Muscle layer of colon (tissue), 2 donors: ENCODE data around the gene ALG12.

Source experiments
- H3K27ac ChIP-seq: one replicate; pipeline ENCODE4 v1.7.0; 2013; ENCODE audit warnings: low read depth, mild to moderate bottlenecking, low read length, moderate library complexity
- H3K27me3 ChIP-seq, 2 donors: one replicate each; pipeline ENCODE4 v1.7.0; 2013; ENCODE audit warnings: low read length in 2 of 2, mild to moderate bottlenecking in 2 of 2; ENCODE audit not compliant: insufficient read depth in 2 of 2, control insufficient read depth in 1 of 2
- H3K36me3 ChIP-seq: one replicate; pipeline ENCODE4 v1.7.0; 2013; ENCODE audit warnings: mild to moderate bottlenecking, low read length; ENCODE audit not compliant: insufficient read depth
- H3K4me1 ChIP-seq: one replicate; pipeline ENCODE4 v1.7.0; 2013; ENCODE audit warnings: mild to moderate bottlenecking, low read length; ENCODE audit not compliant: insufficient read depth
- H3K4me3 ChIP-seq, 2 donors: one replicate each; pipeline ENCODE4 v1.7.0; 2013; ENCODE audit warnings: low read length in 2 of 2, low read depth in 1 of 2, mild to moderate bottlenecking in 1 of 2, moderate library complexity in 1 of 2
- H3K9ac ChIP-seq: one replicate; pipeline ENCODE4 v1.7.0; 2013; ENCODE audit warnings: low read length
- H3K9me3 ChIP-seq: one replicate; pipeline ENCODE4 v1.7.0; 2013; ENCODE audit warnings: mild to moderate bottlenecking, low read length
- donor health status: abdominal sarcoma.
- donor health status: Adenocarcinoma of cecum.

Gene ALG12

DNA sequence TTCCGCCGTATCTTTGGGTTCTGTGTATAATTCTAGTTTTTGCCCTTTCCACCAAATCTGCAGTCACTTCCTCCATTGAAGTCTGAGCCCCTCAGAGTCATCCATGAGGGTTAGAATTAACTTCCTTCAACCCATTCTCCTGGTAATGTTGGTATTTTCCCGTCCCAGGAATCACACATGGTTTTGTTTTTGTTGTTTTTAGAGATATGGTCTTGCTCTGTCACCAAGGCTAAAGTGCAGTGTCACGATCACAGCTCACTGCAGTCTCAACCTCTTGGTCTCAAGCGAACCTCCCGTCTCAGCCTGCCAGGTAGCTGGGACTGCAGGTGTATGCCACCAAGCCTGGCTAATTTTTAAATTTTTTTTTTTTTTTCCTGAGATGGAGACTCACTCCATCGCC, 45.9 kb downstream of the ALG12 start:
- H3K9ac ChIP-seq = no peak overlapping the region
- H3K4me3 ChIP-seq = no peak overlapping the region
- peaks cover 8% of the 10 kb centered on the region for H3K9me3 ChIP-seq
- no peaks in the 10 kb centered on the region for H3K27me3 ChIP-seq
- H3K4me1 ChIP-seq = no peaks in the 10 kb centered on the region
- H3K27ac ChIP-seq = no peak overlapping the region
- H3K36me3 ChIP-seq = no peaks in the 10 kb centered on the region

DNA sequence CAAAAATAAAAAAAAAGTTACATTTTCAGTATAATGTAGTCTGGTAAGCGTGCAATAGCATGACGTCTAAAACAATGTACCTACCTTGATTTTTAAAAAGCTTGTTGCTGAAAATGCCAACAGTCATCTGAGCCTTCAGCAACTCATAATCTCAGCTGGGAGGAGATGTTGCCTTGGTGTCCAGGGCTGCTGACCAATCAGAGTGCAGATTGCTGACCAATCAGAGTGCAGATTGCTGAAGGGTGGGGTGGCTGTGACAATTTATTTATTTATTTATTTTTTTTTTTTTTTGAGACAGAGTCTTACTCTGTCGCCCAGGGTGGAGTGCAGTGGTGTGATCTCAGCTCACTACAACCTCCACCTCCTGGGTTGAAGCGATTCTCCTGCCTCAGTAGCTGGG, 46.8 kb downstream of the ALG12 start:
- no peaks in the 10 kb centered on the region for H3K36me3 ChIP-seq
- H3K9me3 ChIP-seq = peaks cover 8% of the 10 kb centered on the region
- no peak overlapping the region for H3K9ac ChIP-seq
- no peak overlapping the region for H3K27ac ChIP-seq
- H3K27me3 ChIP-seq = no peaks in the 10 kb centered on the region
- H3K4me3 ChIP-seq = no peak overlapping the region
- H3K4me1 ChIP-seq = no peaks in the 10 kb centered on the region

DNA sequence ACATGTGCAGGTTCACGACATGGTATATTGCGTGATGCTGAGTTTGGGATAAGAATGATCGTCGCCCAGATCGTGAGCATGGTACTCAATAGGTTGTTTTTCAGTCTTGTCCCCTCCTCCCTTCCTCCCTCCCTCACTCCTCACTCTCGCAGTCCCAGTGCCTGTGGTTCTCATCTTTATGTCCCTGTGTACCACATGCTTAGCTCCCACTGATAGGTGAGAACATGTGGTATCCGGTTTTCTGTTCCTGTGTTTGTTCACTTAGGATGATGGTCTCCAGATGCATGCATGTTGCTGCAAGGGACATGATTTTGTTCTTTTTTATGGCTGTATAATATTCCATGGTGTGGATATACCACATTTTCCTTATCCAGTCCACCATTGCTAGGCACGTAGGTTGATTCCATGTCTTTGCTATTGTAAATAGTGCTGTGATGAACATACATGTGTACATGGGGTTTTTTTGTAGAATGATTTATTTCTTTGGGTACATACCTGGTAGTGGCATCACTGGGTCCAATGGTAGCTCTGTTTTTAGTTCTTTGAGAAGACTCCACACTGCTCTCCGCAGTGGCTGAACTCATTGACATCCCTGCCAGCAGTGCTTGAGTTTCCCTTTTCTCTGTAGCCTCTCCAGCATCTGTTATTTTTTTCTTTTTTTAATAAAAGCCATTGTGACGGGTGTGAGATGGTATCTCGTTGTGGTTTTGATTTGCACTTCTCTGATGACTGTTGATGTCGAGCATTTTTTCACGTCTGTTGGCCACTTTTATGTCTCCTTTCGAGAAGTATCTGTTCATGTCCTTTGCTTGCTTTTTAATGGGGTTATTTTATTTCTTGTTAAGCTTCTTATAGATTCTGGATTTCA, 48.2 kb downstream of the ALG12 start:
- Histone ChIP-seq H3K9ac (no peak overlapping the region), H3K27me3 (no peaks in the 10 kb centered on the region), H3K4me1 (no peaks in the 10 kb centered on the region), H3K27ac (no peak overlapping the region), H3K9me3 (peaks cover 8% of the 10 kb centered on the region), H3K4me3 (no peak overlapping the region), H3K36me3 (no peaks in the 10 kb centered on the region)

DNA sequence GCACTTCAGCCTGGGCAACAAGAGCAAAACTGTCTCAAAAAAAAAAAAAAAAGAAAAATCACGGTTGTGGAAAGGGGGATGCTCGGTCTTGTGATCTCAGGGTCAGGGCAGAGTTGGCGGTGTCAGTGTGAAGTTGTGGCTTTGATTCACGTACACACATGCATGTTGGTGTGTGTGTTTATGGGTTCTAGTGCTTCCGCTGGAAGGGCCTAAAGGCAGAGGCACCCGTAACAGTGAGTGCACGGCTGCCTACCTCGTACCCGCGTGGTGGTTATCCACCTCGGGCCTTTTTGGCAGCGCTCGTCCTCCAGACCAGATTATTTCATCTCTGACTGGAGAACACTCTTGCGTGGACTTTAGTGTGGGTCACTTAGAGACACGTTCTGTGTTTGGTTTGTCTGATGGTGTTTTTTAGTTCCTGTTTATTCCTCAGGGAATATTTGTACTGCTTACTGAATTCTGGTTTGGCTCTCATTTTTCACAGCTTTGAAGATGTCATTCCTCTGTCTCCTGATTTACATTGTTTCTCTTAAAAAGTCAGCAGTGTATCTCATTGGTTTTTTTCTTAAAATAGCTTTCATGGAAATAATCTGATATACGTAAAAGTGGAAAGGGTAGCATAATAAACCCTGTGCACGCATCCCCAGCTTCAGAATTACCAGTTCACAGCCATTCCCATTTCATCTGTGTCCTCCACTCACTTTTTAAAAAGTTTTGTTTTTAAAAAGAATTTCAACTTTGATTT, 49.0 kb downstream of the ALG12 start:
- H3K9me3 ChIP-seq = peaks cover 8% of the 10 kb centered on the region
- no peaks in the 10 kb centered on the region for H3K4me1 ChIP-seq
- H3K27ac ChIP-seq = no peak overlapping the region
- H3K4me3 ChIP-seq = no peak overlapping the region
- H3K27me3 ChIP-seq = no peaks in the 10 kb centered on the region
- no peaks in the 10 kb centered on the region for H3K36me3 ChIP-seq
- H3K9ac ChIP-seq = no peak overlapping the region

DNA sequence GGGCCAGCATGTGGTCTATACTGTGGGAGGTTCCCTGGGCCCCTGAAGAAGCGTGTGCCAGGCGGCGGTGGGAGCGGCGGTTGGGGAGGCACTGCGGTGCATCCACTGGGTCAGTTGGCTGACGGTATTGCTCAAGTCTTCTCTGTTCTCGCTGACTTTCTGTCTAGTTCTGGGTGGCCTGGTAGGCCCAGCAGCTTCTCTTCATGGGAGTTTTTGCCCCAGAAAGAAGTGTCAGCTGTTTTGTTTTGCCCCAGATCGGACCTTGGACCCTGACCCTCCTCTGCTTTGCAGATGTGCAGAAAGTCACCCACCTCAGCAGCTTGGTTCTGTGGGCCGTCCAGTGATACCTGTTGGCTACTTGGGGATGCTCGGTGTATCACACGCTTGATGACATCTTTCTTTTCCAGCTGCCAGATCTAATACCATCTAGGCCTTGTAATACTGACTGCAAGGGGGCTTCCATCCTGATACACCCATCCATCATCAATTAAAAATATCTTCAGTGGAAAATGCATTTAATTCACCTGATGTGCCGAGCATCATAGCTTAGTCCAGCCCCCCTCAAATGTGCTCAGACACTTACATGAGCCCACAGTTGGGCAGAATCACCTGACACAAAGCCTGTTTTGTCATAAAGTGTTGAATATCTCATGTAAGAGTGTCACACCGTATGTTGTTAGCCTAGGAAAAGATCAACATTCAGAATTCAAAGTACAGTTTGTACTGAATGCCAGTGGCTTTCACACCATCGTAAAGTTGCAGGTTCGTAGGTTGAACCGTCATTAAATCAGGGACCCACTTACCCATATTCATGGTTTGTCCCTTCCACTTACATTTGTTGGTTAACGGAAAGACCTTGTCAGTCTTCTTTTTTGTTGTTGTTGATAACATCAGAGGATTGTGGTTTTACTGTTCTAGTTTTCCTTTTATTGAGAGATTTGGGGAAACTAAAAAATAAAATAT, 50.7 kb downstream of the ALG12 start:
- H3K9ac ChIP-seq = no peak overlapping the region
- no peaks in the 10 kb centered on the region for H3K27me3 ChIP-seq
- H3K4me1 ChIP-seq = no peaks in the 10 kb centered on the region
- no peaks in the 10 kb centered on the region for H3K36me3 ChIP-seq
- no peak overlapping the region for H3K27ac ChIP-seq
- peaks cover 8% of the 10 kb centered on the region for H3K9me3 ChIP-seq
- H3K4me3 ChIP-seq = no peak overlapping the region

DNA sequence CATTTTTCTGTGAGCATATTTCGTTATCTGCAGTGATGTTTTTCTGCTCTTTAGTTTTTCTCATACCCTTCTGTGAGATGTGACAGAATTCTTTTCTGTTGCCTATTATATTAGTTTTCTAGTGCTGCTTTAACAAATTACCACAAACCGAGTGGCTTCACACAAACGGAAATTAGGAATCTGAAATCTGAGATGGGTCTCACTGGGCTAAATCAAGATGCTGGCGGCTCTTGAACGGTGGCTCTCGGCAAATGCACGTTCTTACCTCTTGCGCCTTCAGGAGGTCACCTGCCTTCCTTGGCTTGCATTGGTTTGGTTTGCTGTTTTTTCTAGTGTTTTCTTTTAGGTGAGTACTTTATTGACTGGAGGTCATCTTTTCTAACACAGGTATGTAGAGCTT, 51.6 kb downstream of the ALG12 start:
- H3K4me3 ChIP-seq = no peak overlapping the region
- H3K4me1 ChIP-seq = no peaks in the 10 kb centered on the region
- H3K9ac ChIP-seq = no peak overlapping the region
- no peak overlapping the region for H3K27ac ChIP-seq
- H3K36me3 ChIP-seq = no peaks in the 10 kb centered on the region
- peaks cover 8% of the 10 kb centered on the region for H3K9me3 ChIP-seq
- no peaks in the 10 kb centered on the region for H3K27me3 ChIP-seq

DNA sequence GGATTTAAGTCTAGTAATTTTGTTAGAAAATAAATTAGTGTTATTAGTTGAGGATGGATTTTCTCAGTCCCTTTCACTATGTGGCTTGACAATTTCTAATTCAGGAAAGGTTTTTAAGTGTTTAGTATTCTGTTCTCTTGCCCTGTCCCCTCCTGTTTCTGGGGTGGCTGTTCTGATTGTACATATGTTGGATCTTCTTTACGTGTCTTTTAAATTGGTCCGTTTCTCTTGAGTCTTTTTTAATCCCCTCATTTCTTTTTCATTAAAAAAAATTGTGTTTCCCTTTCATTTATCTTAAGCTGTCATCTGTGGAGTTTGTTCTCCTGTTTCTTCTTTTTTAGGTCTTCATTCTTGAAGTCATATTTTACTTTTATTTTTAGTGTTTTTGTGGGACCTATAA, 52.1 kb downstream of the ALG12 start:
- Histone ChIP-seq H3K9me3 (peaks cover 8% of the 10 kb centered on the region), H3K9ac (no peak overlapping the region), H3K4me1 (no peaks in the 10 kb centered on the region), H3K27me3 (no peaks in the 10 kb centered on the region), H3K27ac (no peak overlapping the region), H3K4me3 (no peak overlapping the region), H3K36me3 (no peaks in the 10 kb centered on the region)

DNA sequence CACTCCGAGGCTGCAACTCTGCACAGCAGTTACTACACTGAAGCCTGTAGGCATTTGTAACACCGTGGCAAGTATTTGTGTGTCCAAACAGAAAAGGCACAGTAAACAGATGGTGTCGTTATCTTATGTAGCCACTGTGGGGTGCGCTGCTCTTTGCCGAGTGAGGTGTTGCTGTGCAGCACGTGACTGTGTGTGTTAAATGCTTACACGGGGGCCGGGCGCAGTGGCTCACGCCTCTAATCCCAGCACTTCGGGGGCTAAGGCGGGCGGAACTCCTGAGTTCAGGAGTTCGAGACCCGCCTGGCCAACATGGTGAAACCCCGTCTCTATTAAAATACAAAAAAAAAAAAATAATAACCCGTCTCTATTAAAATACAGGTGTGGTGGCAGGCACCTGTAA, 53.1 kb downstream of the ALG12 start:
- Histone ChIP-seq H3K9ac (no peak overlapping the region), H3K27ac (no peak overlapping the region), H3K9me3 (peaks cover 8% of the 10 kb centered on the region), H3K4me1 (no peaks in the 10 kb centered on the region), H3K27me3 (no peaks in the 10 kb centered on the region), H3K4me3 (no peak overlapping the region), H3K36me3 (no peaks in the 10 kb centered on the region)

DNA sequence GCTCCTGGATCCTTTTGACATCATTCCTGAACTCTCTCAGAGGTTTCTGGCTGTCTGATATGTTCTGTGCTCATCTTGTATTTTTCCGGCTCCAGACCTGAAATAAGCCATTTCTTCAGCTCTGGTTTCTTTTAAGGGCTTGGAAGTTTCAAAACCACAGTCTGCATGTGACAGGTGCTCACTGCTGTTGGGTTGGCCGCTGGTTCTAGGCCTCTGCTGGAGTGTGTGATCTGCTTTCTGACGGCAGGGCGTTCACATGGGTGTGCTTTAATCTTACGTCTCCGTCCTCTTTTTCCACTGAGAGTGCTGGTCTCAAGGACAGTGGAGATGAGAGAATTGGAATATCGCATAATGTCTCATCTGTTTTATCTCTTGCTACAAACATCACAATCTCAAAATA, 54.3 kb downstream of the ALG12 start:
- H3K27ac ChIP-seq = no peak overlapping the region
- no peaks in the 10 kb centered on the region for H3K9me3 ChIP-seq
- no peak overlapping the region for H3K4me3 ChIP-seq

DNA sequence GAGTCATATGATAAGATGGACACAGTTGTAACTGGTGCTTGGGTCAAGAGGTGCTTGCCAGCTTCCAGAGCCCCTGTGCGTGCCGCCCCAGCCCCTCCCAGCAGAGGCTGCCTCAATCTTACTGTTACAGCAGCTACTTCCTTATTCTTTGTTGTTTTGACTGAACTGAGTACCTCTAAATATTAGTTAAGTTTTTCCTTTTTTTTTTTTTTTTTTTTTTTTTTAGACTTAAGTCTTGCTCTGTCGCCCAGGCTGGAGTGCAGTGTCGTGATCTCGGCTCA, 55.8 kb downstream of the ALG12 start:
- Histone ChIP-seq H3K4me3 (no peak overlapping the region), H3K9me3 (no peaks in the 10 kb centered on the region), H3K4me1 (no peaks in the 10 kb centered on the region), H3K9ac (no peak overlapping the region), H3K27ac (no peak overlapping the region), H3K27me3 (no peaks in the 10 kb centered on the region), H3K36me3 (no peaks in the 10 kb centered on the region)

More for the DNA sequence above, 54.3 kb downstream of the ALG12 start:
- H3K9ac ChIP-seq = no peak overlapping the region
- no peaks in the 10 kb centered on the region for H3K4me1 ChIP-seq
- H3K36me3 ChIP-seq = no peaks in the 10 kb centered on the region
- H3K27me3 ChIP-seq = no peaks in the 10 kb centered on the region
